CD14-positive monocyte (primary cell): Measurements from ENCODE around the gene COL24A1. TPM values are rescaled to one million over a fixed set of nuclear protein-coding genes. Genes with fewer than 3 reads are reported as not detected.
"Not testable (repeated sequence)": the region's sequence is repeated elsewhere in the genome, so short reads cannot be mapped to it uniquely, and the experiment has no call there.

ENCODE experiments used
- DNase-seq, 3 donors: peaks; one replicate each; pipeline ENCODE4 v3.0.0-alpha.2; 2011 to 2022
- H2AFZ ChIP-seq: 2 replicates; pipeline ENCODE4 v1.6.0; 2012; ENCODE audit warnings: mild to moderate bottlenecking, low read depth, low read length, inconsistent platforms; ENCODE audit not compliant: insufficient read depth, poor library complexity, severe bottlenecking
- H3K27ac ChIP-seq, 2 donors: 1 replicate in 1 of 2; 2 replicates in 1 of 2; pipeline ENCODE4 v1.5.1; 2012 to 2013; ENCODE audit warnings: low read length in 2 of 2, control low read depth in 1 of 2, inconsistent platforms in 1 of 2, low read depth in 1 of 2, mild to moderate bottlenecking in 1 of 2
- H3K27me3 ChIP-seq, 2 donors: one replicate each; pipeline versions ENCODE4 v1.6.0 to v1.6.1; 2011 to 2013; ENCODE audit warnings: low read length in 2 of 2; ENCODE audit not compliant: control insufficient read depth in 2 of 2, insufficient read depth in 2 of 2
- H3K36me3 ChIP-seq, 2 donors: replicated peaks in 1 of 2; 1 replicate in 1 of 2; 2 replicates in 1 of 2; pipeline versions ENCODE4 v1.5.1 to v1.6.1; 2012 to 2013; ENCODE audit warnings: low read length in 2 of 2, control low read depth in 1 of 2, inconsistent platforms in 1 of 2, mild to moderate bottlenecking in 1 of 2; ENCODE audit not compliant: insufficient read depth in 2 of 2, control insufficient read depth in 1 of 2
- H3K4me1 ChIP-seq, 2 donors: 1 replicate in 1 of 2; 2 replicates in 1 of 2; pipeline versions ENCODE4 v1.5.1 to v1.6.1; 2012 to 2013; ENCODE audit warnings: low read length in 2 of 2, control low read depth in 1 of 2, inconsistent platforms in 1 of 2, mild to moderate bottlenecking in 1 of 2, moderate library complexity in 1 of 2; ENCODE audit not compliant: insufficient read depth in 2 of 2, control insufficient read depth in 1 of 2
- H3K4me2 ChIP-seq: replicated peaks from 2 replicates; pipeline ENCODE3; 2012; ENCODE audit warnings: low read length, moderate library complexity, mild to moderate bottlenecking; ENCODE audit not compliant: poor library complexity, severe bottlenecking; ENCODE audit errors: extremely low read depth
- H3K4me3 ChIP-seq, 3 experiments: fragments of 200-600 bp in 1 of 3; sonication (generic) in 1 of 3; replicated peaks in 1 of 3; 1 replicate in 2 of 3; 2 replicates in 1 of 3; pipeline ENCODE4 v1.5.1; 2011 to 2013; ENCODE audit warnings: low read length in 3 of 3, mild to moderate bottlenecking in 3 of 3, control low read depth in 2 of 3, low read depth in 2 of 3, inconsistent platforms in 1 of 3, moderate library complexity in 1 of 3
- H3K79me2 ChIP-seq: 2 replicates; pipeline ENCODE4 v1.6.0; 2012; ENCODE audit warnings: mild to moderate bottlenecking, control low read depth, inconsistent platforms, low read length, moderate library complexity; ENCODE audit not compliant: insufficient read depth
- H3K9ac ChIP-seq: 2 replicates; pipeline ENCODE4 v1.6.0; 2017; ENCODE audit warnings: low read length, mild to moderate bottlenecking; ENCODE audit not compliant: insufficient read depth, poor library complexity, severe bottlenecking
- H3K9me3 ChIP-seq, 2 donors: replicated peaks in 1 of 2; 1 replicate in 1 of 2; 2 replicates in 1 of 2; pipeline versions ENCODE4 v1.5.1 to v1.6.1; 2012 to 2013; ENCODE audit warnings: low read length in 2 of 2, control low read depth in 1 of 2; ENCODE audit not compliant: control insufficient read depth in 1 of 2, insufficient read depth in 1 of 2
- H4K20me1 ChIP-seq: 2 replicates; pipeline ENCODE4 v1.6.0; 2012; ENCODE audit warnings: mild to moderate bottlenecking, low read length, control low read depth, moderate library complexity; ENCODE audit not compliant: insufficient read depth
- H3K27ac Mint-ChIP-seq, 7 donors: one replicate each; pipeline ENCODE4 v1.8.0; 2020; ENCODE audit warnings: mild to moderate bottlenecking in 7 of 7, mixed read lengths in 7 of 7, moderate library complexity in 6 of 7, inconsistent platforms in 2 of 7
- H3K27me3 Mint-ChIP-seq, 3 donors: one replicate each; pipeline ENCODE4 v1.8.0; 2021 to 2022; ENCODE audit warnings: low read depth in 3 of 3, mild to moderate bottlenecking in 3 of 3, mixed read lengths in 3 of 3, moderate library complexity in 3 of 3, inconsistent platforms in 1 of 3
- H3K36me3 Mint-ChIP-seq, 2 donors: one replicate each; pipeline ENCODE4 v1.8.0; 2020; ENCODE audit warnings: mixed read lengths in 2 of 2, inconsistent platforms in 1 of 2, mild to moderate bottlenecking in 1 of 2
- H3K4me1 Mint-ChIP-seq: one replicate; pipeline ENCODE4 v1.8.0; 2020; ENCODE audit warnings: mild to moderate bottlenecking, mixed read lengths
- H3K4me3 Mint-ChIP-seq, 2 donors: one replicate each; pipeline ENCODE4 v1.8.0; 2020; ENCODE audit warnings: mild to moderate bottlenecking in 2 of 2, mixed read lengths in 2 of 2, moderate library complexity in 1 of 2
- H3K9me3 Mint-ChIP-seq, 7 donors: one replicate each; pipeline ENCODE4 v1.8.0; 2020 to 2022; ENCODE audit warnings: mixed read lengths in 7 of 7, mild to moderate bottlenecking in 6 of 7, moderate library complexity in 6 of 7, inconsistent platforms in 2 of 7
- CTCF ChIP-seq: fragments of 200-600 bp; IDR thresholded peaks from one replicate; pipeline ENCODE4 v1.8.0; 2022; ENCODE audit warnings: antibody characterized with exemption, mild to moderate bottlenecking
- WGBS: methylation state at CpG from one replicate; pipeline ENCODE4 v1.1.5; 2013; ENCODE audit warnings: missing lambda C conversion rate; ENCODE audit not compliant: insufficient coverage; 5-methylcytosine and 5-hydroxymethylcytosine counted together
- intact Hi-C, 2 donors: fragments of 100-400 bp; cut with micrococcal nuclease; formaldehyde crosslinking; loops; one replicate each; pipeline versions ENCODE4 v1.15.0 to v1.15.1; 2023
- polyA plus RNA-seq, 3 donors: library from polyadenylated mRNA; depleted of rRNA in 1 of 3; unstranded in 2 of 3; stranded (reverse) in 1 of 3; fragments of 300-500 nt in 2 of 3; fragments of >200 nt in 1 of 3; fragmentation: Illumina TruSeq in 2 of 3; gene quantifications; 1 replicate in 2 of 3; 2 replicates in 1 of 3; pipeline ENCODE4 v1.2.3, GENCODE V29; 2012 to 2021

COL24A1 gene
- polyA plus RNA-seq, 3 donors, result 0.05 to 0.13 TPM; not detected in 1

GRCh38 chr1:85957760-85958159 lies 198.8 kb downstream of the COL24A1 start:
- Histone ChIP-seq H3K36me3 (no peaks in the 10 kb centered on the region), H3K4me1 (no peaks in the 10 kb centered on the region), H3K27me3 (no peaks in the 10 kb centered on the region), H3K4me3 (no peak overlapping the region), H4K20me1 (no peaks in the 10 kb centered on the region), H3K9me3 (no peaks in the 10 kb centered on the region), H3K4me2 (no peak overlapping the region), H3K27ac (no peak overlapping the region), H2AFZ (no peak overlapping the region), H3K79me2 (no peaks in the 10 kb centered on the region), H3K9ac (no peak overlapping the region)
- Mint-ChIP-seq H3K4me1 (no peaks in the 10 kb centered on the region), H3K9me3 (peaks cover 0 to 3% (median 0%) of the 10 kb centered on the region in 7 donors), H3K27me3 (no peaks in the 10 kb centered on the region), H3K4me3 (no peak overlapping the region), H3K36me3 (no peaks in the 10 kb centered on the region), H3K27ac (no peak overlapping the region)
- TF ChIP-seq CTCF, result no peak
- intact Hi-C loops, result no loop called here
- no peak for DNase-seq
- WGBS, result 88% methylated on average over 1 of the region's 2 CpGs

- intact Hi-C loops, H3K27ac ChIP-seq, H3K4me1 Mint-ChIP-seq, H3K4me2 ChIP-seq, H3K79me2 ChIP-seq, H3K27me3 ChIP-seq, H3K36me3 Mint-ChIP-seq, H3K27ac Mint-ChIP-seq, H4K20me1 ChIP-seq, H3K4me3 Mint-ChIP-seq, H3K4me1 ChIP-seq, H2AFZ ChIP-seq, H3K9me3 ChIP-seq, H3K27me3 Mint-ChIP-seq, H3K9ac ChIP-seq, H3K9me3 Mint-ChIP-seq, DNase-seq, H3K4me3 ChIP-seq, H3K36me3 ChIP-seq: not testable (repeated sequence)
- 91% methylated on average over 5 of the region's 7 CpGs for WGBS
Measured at GRCh38 chr1:85955218-85955617, 201.4 kb downstream of the COL24A1 start.
